H1 (cell line): Measurements from ENCODE around the gene ANO6. TPM values are rescaled to one million over a fixed set of nuclear protein-coding genes. Genes with fewer than 3 reads are reported as not detected.
A peak's percentile ranks its signal among the peaks of the same experiment; 100 is the strongest.

Experiments used
- CHD7 ChIP-seq: fragments of 300-600 bp; sonication (generic); IDR thresholded peaks from 2 replicates; pipeline ENCODE4 v1.7.1; 2012; ENCODE audit warnings: low read length, moderate library complexity, mild to moderate bottlenecking, inconsistent platforms; ENCODE audit not compliant: insufficient replicate concordance
- HDAC2 ChIP-seq, 2 experiments: fragments of 300-600 bp in 1 of 2; sonication (generic) in 1 of 2; IDR thresholded peaks; 2 replicates each; pipeline ENCODE4 v1.6.1; 2011 to 2012; ENCODE audit warnings: low read depth in 2 of 2, low read length in 2 of 2, mild to moderate bottlenecking in 2 of 2, moderate library complexity in 2 of 2, borderline replicate concordance in 1 of 2, inconsistent platforms in 1 of 2
- SIX5 ChIP-seq: IDR thresholded peaks from 2 replicates; pipeline ENCODE4 v1.6.1; 2011; ENCODE audit warnings: mild to moderate bottlenecking, low read depth, low read length
- polyA plus RNA-seq, 7 experiments: library from polyadenylated mRNA; depleted of rRNA in 3 of 7; stranded (reverse) in 5 of 7; unstranded in 2 of 7; fragments of >200 nt in 5 of 7; fragments of 200-250 nt in 2 of 7; gene quantifications; 1 replicate in 5 of 7; 2 replicates in 1 of 7; 4 replicates in 1 of 7; pipeline versions ENCODE4 v1.2.1 to v1.2.3, GENCODE V29; 2011 to 2013; ENCODE audit warnings: missing spikeins in 2 of 7, mixed read lengths in 2 of 7
- total RNA-seq: library from RNA; stranded (reverse); fragmentation: NEBNext Ultra II Directional; extraction: Animal tissue kit (Norgen Biotek cat#: 25700); gene quantifications from 2 replicates; pipeline ENCODE4 v1.2.1, GENCODE V29; 2021

Gene ANO6
- total and polyA plus RNA-seq, 2 of the 8 experiments (the other 6 are each of a cell fraction or from before 2014, with no cell fraction given), result 15.1 to 39.7 TPM

GRCh38 chr12:45433441-45433868 lies 217.6 kb downstream of the ANO6 start (continued):
- TF ChIP-seq HDAC2 (IDR thresholded peaks at IDR 0.05; ENCODE audit: borderline replicate concordance in 1 of 2, low read depth in 2 of 2, low read length in 2 of 2) (peak; percentile 38 to 71; a peak in 2 of 4 replicates), CHD7 (peak; percentile 62), SIX5 (no peak)
